PC-3 (cell line): ENCODE data around the gene FKTN.

Experiments used
- CTCF ChIP-seq: fragments of 300-600 bp; sonication (generic); conservative IDR thresholded peaks from 2 replicates; pipeline ENCODE4 v1.5.1; 2017; ENCODE audit warnings: antibody characterized with exemption, low read depth, mild to moderate bottlenecking, low read length
- EZH2phosphoT487 ChIP-seq: fragments of 300-600 bp; sonication (generic); IDR thresholded peaks from 2 replicates; pipeline ENCODE4 v1.6.1; 2018; ENCODE audit warnings: mild to moderate bottlenecking, antibody characterized with exemption, low read length, borderline replicate concordance

- TF ChIP-seq CTCF: no peak
- TF ChIP-seq EZH2phosphoT487: no peak
Observed at GRCh38 chr9:105678781-105679180, 120.8 kb downstream of the FKTN start.
